Raji (cell line): ENCODE data around the gene GAK.

Experiments used
- POLR2A ChIP-seq: IDR thresholded peaks from 2 replicates; pipeline ENCODE4 v1.6.1; 2011; ENCODE audit warnings: low read depth, low read length, control low read depth; ENCODE audit not compliant: insufficient read depth

GAK gene

GRCh38 chr4:925171-925570 is 6.9 kb downstream of the GAK start:
- no peak for TF ChIP-seq POLR2A

DNA sequence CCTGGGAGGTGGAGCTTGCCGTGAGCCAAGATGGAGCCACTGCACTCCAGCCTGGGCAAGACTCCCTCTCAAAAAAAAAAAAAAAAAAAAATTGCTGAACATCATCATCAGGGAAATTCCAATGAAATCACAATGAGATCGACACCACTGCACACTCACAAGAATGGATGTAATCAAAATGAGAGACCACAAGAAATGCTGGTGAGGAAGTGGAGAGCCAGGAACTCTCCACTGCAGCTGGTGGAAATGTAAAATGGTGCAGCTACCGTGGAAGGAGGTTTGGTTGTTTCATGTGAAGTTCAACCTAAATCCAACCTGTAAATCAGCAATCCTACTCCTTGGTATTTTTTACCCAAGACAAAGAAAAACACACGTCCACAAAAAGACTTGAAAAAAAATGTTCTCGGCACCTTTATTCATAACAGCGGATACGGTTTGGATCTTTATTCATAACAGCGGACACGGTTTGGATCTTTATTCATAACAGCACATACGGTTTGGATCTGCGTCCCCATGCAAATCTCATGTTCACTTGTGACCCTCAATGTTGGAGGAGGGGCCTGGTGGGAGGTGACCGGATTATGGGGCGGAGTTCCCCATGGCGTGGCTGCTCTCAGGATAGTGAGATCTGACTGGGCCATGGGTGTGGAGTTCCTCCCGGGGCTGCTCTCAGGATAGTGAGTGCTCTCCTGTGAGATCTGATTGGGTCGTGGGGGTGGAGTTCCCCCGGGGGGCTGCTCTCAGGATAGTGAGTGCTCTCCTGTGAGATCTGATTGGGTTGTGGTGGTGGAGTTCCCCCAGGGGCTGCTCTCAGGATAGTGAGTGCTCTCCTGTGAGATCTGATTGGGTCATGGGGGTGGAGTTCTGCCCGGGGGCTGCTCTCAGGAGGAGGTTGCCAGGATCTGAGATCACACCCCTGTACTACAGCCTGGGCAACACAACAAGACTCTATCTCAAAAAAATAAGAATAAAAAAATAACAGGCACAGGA is 7.7 kb downstream of the GAK start:
- TF ChIP-seq POLR2A = no peak

DNA sequence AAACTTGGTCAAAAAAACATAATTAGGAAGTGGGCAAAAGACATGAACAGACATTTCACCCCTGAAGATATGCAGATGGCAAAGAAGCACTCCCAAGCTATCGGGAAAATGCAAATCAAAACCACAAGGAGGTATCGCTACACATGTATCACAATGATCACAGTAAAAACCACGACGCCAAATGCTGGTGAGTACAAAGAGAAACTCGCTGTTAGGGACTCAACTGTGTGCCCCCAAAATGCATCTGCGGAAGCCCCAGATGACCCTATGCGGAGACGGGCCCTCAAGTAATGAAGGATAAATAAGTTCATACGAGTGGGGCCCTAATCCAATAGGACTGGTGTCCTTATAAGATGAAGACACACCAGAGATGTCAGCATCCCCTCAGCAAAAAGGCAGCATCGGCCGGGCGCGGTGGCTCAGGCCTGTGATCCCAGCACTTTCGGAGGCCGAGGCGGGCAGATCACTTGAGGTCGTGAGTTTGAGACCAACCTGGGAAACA is 10.2 kb downstream of the GAK start:
- TF ChIP-seq POLR2A = 0 out of 2 replicates have a peak, but pooled peaks have one; percentile 18

GRCh38 chr4:917992-918391 is 14.1 kb downstream of the GAK start:
- no peak for TF ChIP-seq POLR2A

DNA sequence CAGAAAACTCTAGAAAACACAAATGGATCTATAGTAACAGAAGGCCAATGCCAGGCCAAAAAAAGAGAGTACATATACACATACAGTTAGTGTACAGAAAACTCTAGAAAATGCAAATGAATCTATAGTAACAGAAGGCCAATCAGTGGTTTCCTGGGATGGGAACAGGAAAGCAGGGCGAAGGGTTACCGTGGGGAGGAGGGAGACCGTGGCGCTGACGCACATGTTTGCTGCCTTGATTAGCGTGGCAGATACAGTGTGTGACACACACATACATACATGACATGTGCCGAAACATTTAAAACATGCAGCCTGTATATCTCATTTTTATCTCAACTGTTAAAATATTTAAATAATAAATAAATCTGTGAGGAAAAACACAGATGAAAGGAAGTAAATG is 14.7 kb downstream of the GAK start:
- no peak for TF ChIP-seq POLR2A

DNA sequence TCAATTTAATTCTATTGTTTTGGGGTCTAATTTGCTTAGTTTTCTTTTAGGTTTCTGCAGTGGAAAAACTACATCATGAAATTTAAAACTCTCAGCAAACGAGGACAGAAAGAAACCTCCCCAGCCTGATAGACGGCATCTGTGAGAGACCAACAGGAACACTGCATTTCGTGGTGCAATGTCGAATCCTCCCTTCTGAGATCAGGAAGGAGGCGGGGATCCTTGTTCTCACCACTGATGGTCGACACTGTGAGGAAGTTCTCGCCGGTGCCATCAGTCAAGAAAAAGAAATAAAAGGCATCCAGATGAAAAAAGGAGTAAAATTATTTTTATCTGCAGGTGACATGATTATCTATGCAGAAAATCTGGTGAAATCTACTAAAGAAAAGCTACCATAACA is 16.5 kb downstream of the GAK start:
- TF ChIP-seq POLR2A = no peak

- no peak for TF ChIP-seq POLR2A
Measured at GRCh38 chr4:915041-915474, 17.1 kb downstream of the GAK start.

- TF ChIP-seq POLR2A = no peak
Measured at GRCh38 chr4:914531-914930, 17.6 kb downstream of the GAK start.

- no peak for TF ChIP-seq POLR2A
Measured at GRCh38 chr4:913280-913618, 18.9 kb downstream of the GAK start.

GRCh38 chr4:912548-913279 is 19.4 kb downstream of the GAK start:
- TF ChIP-seq POLR2A = no peak

- no peak for TF ChIP-seq POLR2A
Measured at GRCh38 chr4:911871-912490, 20.1 kb downstream of the GAK start.

- TF ChIP-seq POLR2A = no peak
Measured at GRCh38 chr4:911221-911751, 20.8 kb downstream of the GAK start.

- no peak for TF ChIP-seq POLR2A
Measured at GRCh38 chr4:910366-911091, 21.6 kb downstream of the GAK start.

GRCh38 chr4:909821-910220 is 22.3 kb downstream of the GAK start:
- TF ChIP-seq POLR2A = no peak
